ENCODE data around the gene VSIG10L2. TPM values are rescaled to one million over a fixed set of nuclear protein-coding genes. Genes with fewer than 3 reads are reported as not detected.
A peak's percentile ranks its signal among the peaks of the same experiment; 100 is the strongest.

Gene VSIG10L2
- total RNA-seq, 6 donors from 2014 or later = 0.13 TPM; not detected in 5

DNA sequence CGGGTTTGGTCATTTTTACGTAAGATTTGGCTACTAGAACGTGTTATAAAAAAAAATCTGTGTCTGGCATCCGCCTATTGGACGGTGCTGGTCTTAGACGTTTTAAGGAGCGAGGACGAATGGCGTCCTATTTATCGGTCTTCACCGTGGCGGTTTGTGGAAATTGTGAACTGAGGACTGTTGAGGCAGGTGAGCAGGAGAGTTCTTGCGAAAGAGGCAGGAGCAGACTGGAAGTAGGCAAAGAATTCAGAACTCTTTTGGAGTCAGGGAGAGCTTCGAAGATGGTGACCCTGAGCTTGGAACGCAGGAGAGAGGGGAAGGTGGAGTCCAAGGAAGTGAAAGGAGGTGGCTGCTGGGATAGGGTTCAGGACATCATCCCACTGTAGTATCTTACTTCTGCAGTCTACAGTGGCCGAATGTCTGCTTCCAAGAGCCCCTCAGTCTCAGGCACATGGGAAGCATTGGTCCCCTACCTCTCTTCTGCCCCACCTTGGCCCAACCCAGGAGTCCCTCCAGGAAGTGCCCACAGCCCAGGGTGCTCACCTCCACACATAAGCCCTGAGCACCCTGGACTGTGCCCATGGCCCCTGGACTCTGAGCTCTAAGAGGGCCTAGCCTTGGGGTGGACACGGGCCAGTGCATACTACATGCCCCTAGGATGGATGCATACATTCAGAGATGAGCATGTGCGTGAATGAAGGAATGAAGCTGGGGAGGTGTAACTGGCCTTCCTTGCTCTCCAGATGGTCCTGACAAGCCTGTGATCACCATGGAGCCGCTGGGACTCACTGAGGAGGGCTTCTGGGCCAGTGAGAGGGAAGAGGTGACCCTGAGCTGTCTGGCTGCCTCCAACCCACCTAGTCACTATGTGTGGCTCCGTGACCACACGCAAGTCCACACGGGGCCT lies 3.7 kb downstream of the VSIG10L2 start:
- WGBS, 2 donors = 90 to 94% methylated on average over 22 of the region's 22 CpGs

GRCh38 chr11:125950178-125950490 lies 4.3 kb downstream of the VSIG10L2 start:
- no peaks in the 10 kb centered on the region for H3K36me3 ChIP-seq
- TF ChIP-seq POLR2A (IDR thresholded peaks at IDR 0.05) = no peak
- TF ChIP-seq EP300 (IDR thresholded peaks at IDR 0.05) = no peak
- no peak for TF ChIP-seq CTCF (IDR thresholded peaks at IDR 0.05)
- TF ChIP-seq POLR2AphosphoS5 (IDR thresholded peaks at IDR 0.05) = no peak
- H3K4me1 ChIP-seq = peaks cover 0 to 9% (median 6%) of the 10 kb centered on the region in 4 donors
- no peak overlapping the region for H3K4me3 ChIP-seq
- no peak overlapping the region for H3K27ac ChIP-seq
- ATAC-seq (ENCODE audit: low FRiP score in 2 of 2) (no peak), DNase-seq (no peak)
- H3K27me3 ChIP-seq = no peaks in the 10 kb centered on the region
- H3K9me3 ChIP-seq = no peaks in the 10 kb centered on the region
- WGBS, 2 donors = 90% methylated on average over 6 to 9 of the region's 11 CpGs

More for the DNA sequence above, 3.7 kb downstream of the VSIG10L2 start:
- ATAC-seq (ENCODE audit: low FRiP score in 2 of 2) (no peak), DNase-seq (no peak)
- Histone ChIP-seq H3K36me3 (no peaks in the 10 kb centered on the region), H3K9me3 (no peaks in the 10 kb centered on the region), H3K27me3 (no peaks in the 10 kb centered on the region), H3K27ac (no peak overlapping the region), H3K4me1 (peaks cover 0 to 9% (median 6%) of the 10 kb centered on the region in 4 donors), H3K4me3 (no peak overlapping the region)
- TF ChIP-seq POLR2AphosphoS5 (IDR thresholded peaks at IDR 0.05) (no peak), POLR2A (IDR thresholded peaks at IDR 0.05) (no peak), CTCF (IDR thresholded peaks at IDR 0.05) (no peak), EP300 (IDR thresholded peaks at IDR 0.05) (no peak)

DNA sequence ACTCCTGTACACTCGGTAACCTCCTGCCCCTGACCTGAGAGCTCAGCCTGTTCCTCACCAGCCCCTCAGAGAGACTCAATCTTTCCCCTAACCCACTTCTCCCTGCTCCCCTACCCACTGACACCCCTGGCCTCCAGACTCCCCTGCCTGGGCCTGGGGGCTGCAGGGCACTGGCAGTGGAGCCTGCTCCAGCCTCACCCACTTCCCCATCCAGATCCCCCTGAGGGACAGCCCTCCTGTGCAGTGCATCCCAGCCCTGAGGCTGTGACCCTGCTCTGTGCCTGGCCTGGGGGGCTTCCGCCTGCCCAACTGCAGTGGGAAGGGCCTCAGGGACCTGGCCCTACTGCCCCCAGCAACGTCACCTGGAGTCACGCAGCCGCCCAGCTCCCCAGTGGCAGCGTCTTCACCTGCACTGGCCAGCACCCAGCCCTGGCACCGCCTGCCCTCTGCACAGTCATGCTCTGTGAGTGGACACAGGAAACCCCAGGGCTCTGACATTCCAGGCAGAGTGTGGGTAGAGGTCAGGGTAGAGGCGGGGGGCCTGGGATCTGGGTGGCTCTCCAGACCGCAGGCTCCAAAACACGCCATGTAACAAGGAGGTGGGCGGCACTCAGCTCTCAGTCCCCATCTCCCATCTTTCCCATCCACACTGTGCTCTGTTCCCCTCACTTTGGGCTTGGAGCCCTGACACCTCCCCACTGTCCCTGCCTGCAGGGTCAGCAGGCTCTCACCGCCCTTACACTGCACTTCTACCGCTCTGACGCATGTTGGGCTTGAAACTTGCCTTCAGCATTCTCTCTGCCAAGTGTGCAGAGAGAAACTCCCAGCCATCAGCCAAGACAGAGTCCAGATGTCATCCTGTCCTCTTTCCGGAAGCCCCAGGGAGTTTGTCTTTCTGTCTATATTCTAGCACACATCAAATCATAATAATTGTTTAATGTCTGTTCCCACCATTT lies 5.1 kb downstream of the VSIG10L2 start:
- Histone ChIP-seq H3K27ac (no peak overlapping the region), H3K36me3 (no peaks in the 10 kb centered on the region), H3K4me3 (no peak overlapping the region), H3K27me3 (no peaks in the 10 kb centered on the region), H3K4me1 (peaks cover 0 to 9% (median 6%) of the 10 kb centered on the region in 4 donors), H3K9me3 (no peaks in the 10 kb centered on the region)
- DNase-seq = peak in 1 of 2 donors; percentile 73
- TF ChIP-seq POLR2AphosphoS5 (IDR thresholded peaks at IDR 0.05) (peak in 1 of 2 donors; percentile 36), EP300 (IDR thresholded peaks at IDR 0.05) (no peak)
- peak; percentile 34 to 61 for ATAC-seq (ENCODE audit: low FRiP score in 2 of 2)
- 74 to 79% methylated on average over 8 to 15 of the region's 15 CpGs for WGBS, 2 donors

GRCh38 chr11:125951731-125952130 lies 5.9 kb downstream of the VSIG10L2 start:
- Histone ChIP-seq H3K4me3 (no peak overlapping the region), H3K36me3 (no peaks in the 10 kb centered on the region), H3K4me1 (peaks cover 0 to 9% (median 6%) of the 10 kb centered on the region in 4 donors), H3K9me3 (no peaks in the 10 kb centered on the region), H3K27me3 (no peaks in the 10 kb centered on the region), H3K27ac (no peak overlapping the region)
- DNase-seq (peak in 1 of 2 donors; percentile 76), ATAC-seq (ENCODE audit: low FRiP score in 2 of 2) (no peak)
- TF ChIP-seq POLR2A (IDR thresholded peaks at IDR 0.05) (no peak), POLR2AphosphoS5 (IDR thresholded peaks at IDR 0.05) (no peak), CTCF (IDR thresholded peaks at IDR 0.05) (no peak), EP300 (IDR thresholded peaks at IDR 0.05) (no peak)
- 52 to 72% methylated on average over 3 to 11 of the region's 11 CpGs for WGBS, 2 donors

GRCh38 chr11:125952559-125952958 lies 6.7 kb downstream of the VSIG10L2 start:
- ATAC-seq (ENCODE audit: low FRiP score in 2 of 2) (no peak), DNase-seq (no peak)
- Histone ChIP-seq H3K4me3 (no peak overlapping the region), H3K27me3 (no peaks in the 10 kb centered on the region), H3K27ac (no peak overlapping the region), H3K9me3 (no peaks in the 10 kb centered on the region), H3K4me1 (peaks cover 0 to 9% (median 6%) of the 10 kb centered on the region in 4 donors), H3K36me3 (no peaks in the 10 kb centered on the region)
- WGBS, 2 donors = 35 to 92% methylated on average over 2 of the region's 2 CpGs
- no peak for TF ChIP-seq POLR2A (IDR thresholded peaks at IDR 0.05)
- TF ChIP-seq EP300 (IDR thresholded peaks at IDR 0.05) = no peak
- no peak for TF ChIP-seq CTCF (IDR thresholded peaks at IDR 0.05)
- TF ChIP-seq POLR2AphosphoS5 (IDR thresholded peaks at IDR 0.05) = no peak

Measured in upper lobe of left lung (tissue), 6 donors.